MM.1S (cell line): Measurements from ENCODE around the gene HCST.

ENCODE experiments used
- DNase-seq: peaks from one replicate; pipeline ENCODE4 v3.0.0-alpha.2; 2015
- H2AFZ ChIP-seq: fragments of 300-600 bp; sonication (generic); 2 replicates; pipeline ENCODE4 v1.6.0; 2016; ENCODE audit warnings: antibody characterized with exemption, low read length
- H3F3A ChIP-seq: fragments of 300-600 bp; sonication (generic); 2 replicates; pipeline ENCODE4 v1.6.1; 2016; ENCODE audit warnings: mild to moderate bottlenecking, antibody characterized with exemption, low read length, moderate library complexity, mixed read lengths; ENCODE audit not compliant: insufficient read depth
- H3K27ac ChIP-seq: fragments of 300-600 bp; sonication (generic); 2 replicates; pipeline ENCODE4 v1.5.1; 2016; ENCODE audit warnings: mild to moderate bottlenecking, low read length
- H3K27me3 ChIP-seq: fragments of 300-600 bp; sonication (generic); replicated peaks from 2 replicates; pipeline ENCODE4 v1.6.0; 2016; ENCODE audit warnings: low read length; ENCODE audit not compliant: insufficient read depth
- H3K36me3 ChIP-seq: fragments of 300-600 bp; sonication (generic); replicated peaks from 2 replicates; pipeline ENCODE4 v1.6.1; 2016; ENCODE audit warnings: mild to moderate bottlenecking, low read length, mixed read lengths; ENCODE audit not compliant: insufficient read depth
- H3K4me1 ChIP-seq: fragments of 300-600 bp; sonication (generic); 2 replicates; pipeline ENCODE4 v1.6.1; 2016; ENCODE audit warnings: low read length, mixed read lengths
- H3K4me2 ChIP-seq: fragments of 300-600 bp; sonication (generic); 2 replicates; pipeline ENCODE4 v1.6.0; 2016; ENCODE audit warnings: low read depth, low read length
- H3K4me3 ChIP-seq: fragments of 300-600 bp; sonication (generic); 2 replicates; pipeline ENCODE4 v1.5.1; 2016; ENCODE audit warnings: low read length, mixed read lengths
- H3K79me2 ChIP-seq: fragments of 300-600 bp; sonication (generic); 2 replicates; pipeline ENCODE4 v1.6.1; 2016; ENCODE audit warnings: mixed run types, low read length, mixed read lengths
- H3K9ac ChIP-seq: fragments of 300-600 bp; sonication (generic); 2 replicates; pipeline ENCODE4 v1.6.1; 2016; ENCODE audit warnings: low read length, mixed read lengths
- H3K9me2 ChIP-seq: fragments of 300-600 bp; sonication (generic); replicated peaks from 2 replicates; pipeline ENCODE4 v1.6.1; 2016; ENCODE audit warnings: mild to moderate bottlenecking, low read length, mixed read lengths; ENCODE audit not compliant: insufficient read depth
- H3K9me3 ChIP-seq: fragments of 300-600 bp; sonication (generic); replicated peaks from 2 replicates; pipeline ENCODE4 v1.6.1; 2016; ENCODE audit warnings: mild to moderate bottlenecking, low read length, mixed read lengths; ENCODE audit not compliant: insufficient read depth
- H4K20me1 ChIP-seq: fragments of 300-600 bp; sonication (generic); 2 replicates; pipeline ENCODE4 v1.6.1; 2016; ENCODE audit warnings: mild to moderate bottlenecking, low read length, moderate library complexity, mixed read lengths; ENCODE audit not compliant: insufficient read depth
- EZH2 ChIP-seq: fragments of 300-600 bp; sonication (generic); optimal IDR thresholded peaks from 2 replicates; pipeline ENCODE3; 2017; ENCODE audit warnings: low read depth, mild to moderate bottlenecking, antibody characterized with exemption, low read length, mixed read lengths
- EZH2phosphoT487 ChIP-seq: fragments of 300-600 bp; sonication (generic); IDR thresholded peaks from 2 replicates; pipeline ENCODE4 v1.6.1; 2018; ENCODE audit warnings: antibody characterized with exemption, low read length
- TF ChIP-seq, protein P1 (sequence below): fragments of 300-600 bp; sonication (generic); IDR thresholded peaks from 2 replicates; pipeline ENCODE4 v1.5.1; 2016; ENCODE audit warnings: antibody characterized with exemption, low read length, mixed read lengths

HCST gene

DNA sequence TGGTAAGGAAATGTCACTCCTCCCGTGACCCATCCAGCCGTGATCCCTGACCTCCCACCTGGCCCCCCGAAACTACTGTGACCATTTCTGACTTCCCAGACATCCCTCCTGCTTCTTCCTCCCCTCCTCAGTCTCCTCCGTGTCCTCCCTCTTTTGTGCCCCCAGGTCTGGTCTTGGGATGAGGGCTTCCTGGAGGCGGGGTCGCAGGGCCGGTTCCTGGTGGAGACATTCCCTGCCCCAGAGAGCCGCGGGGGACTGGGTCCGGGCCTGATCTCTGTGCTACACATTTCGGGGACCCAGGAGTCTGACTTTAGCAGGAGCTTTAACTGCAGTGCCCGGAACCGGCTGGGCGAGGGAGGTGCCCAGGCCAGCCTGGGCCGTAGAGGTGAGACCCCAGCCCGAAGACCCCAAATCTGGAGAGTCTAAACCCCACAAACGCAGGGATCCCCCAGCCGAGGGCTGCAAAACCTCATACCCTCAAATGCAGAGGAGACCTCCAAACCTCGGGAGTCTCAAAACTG, 40.6 kb upstream of the HCST start:
- Histone ChIP-seq H3K27me3 (peaks cover 93% of the 10 kb centered on the region), H3K79me2 (no peaks in the 10 kb centered on the region), H2AFZ (no peak overlapping the region), H3K9ac (no peak overlapping the region), H3K4me1 (no peaks in the 10 kb centered on the region), H3F3A (no peaks in the 10 kb centered on the region), H3K9me3 (no peaks in the 10 kb centered on the region), H4K20me1 (no peaks in the 10 kb centered on the region), H3K36me3 (no peaks in the 10 kb centered on the region), H3K4me3 (no peak overlapping the region), H3K27ac (no peak overlapping the region), H3K9me2 (no peaks in the 10 kb centered on the region), H3K4me2 (no peak overlapping the region)
- no peak for DNase-seq
- TF ChIP-seq EZH2: no peak
- no peak for TF ChIP-seq EZH2phosphoT487
- TF ChIP-seq, protein P1, sequence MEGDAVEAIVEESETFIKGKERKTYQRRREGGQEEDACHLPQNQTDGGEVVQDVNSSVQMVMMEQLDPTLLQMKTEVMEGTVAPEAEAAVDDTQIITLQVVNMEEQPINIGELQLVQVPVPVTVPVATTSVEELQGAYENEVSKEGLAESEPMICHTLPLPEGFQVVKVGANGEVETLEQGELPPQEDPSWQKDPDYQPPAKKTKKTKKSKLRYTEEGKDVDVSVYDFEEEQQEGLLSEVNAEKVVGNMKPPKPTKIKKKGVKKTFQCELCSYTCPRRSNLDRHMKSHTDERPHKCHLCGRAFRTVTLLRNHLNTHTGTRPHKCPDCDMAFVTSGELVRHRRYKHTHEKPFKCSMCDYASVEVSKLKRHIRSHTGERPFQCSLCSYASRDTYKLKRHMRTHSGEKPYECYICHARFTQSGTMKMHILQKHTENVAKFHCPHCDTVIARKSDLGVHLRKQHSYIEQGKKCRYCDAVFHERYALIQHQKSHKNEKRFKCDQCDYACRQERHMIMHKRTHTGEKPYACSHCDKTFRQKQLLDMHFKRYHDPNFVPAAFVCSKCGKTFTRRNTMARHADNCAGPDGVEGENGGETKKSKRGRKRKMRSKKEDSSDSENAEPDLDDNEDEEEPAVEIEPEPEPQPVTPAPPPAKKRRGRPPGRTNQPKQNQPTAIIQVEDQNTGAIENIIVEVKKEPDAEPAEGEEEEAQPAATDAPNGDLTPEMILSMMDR: no peak

DNA sequence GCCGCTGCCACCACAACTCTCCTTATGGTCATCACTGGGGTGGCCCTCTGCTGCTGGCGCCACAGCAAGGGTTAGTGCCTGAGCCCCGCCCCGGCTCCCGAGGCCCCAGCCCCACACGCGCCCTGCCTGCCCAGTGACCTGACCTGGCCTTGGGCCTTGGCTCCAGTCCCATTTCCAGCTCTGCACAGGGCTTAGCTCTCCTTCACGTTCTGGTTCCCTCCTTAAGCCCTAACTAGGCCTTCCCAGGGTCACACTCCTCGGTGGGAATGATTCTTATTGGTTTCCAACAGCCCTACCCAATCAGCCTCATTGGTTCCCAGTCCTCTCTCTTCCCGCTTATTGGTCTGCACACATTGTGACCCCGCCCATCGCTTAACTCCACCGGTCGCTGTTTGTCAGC, 39.8 kb upstream of the HCST start:
- peaks cover 92% of the 10 kb centered on the region for H3K27me3 ChIP-seq
- TF ChIP-seq, protein P1: no peak
- TF ChIP-seq EZH2: no peak
- TF ChIP-seq EZH2phosphoT487: no peak

DNA sequence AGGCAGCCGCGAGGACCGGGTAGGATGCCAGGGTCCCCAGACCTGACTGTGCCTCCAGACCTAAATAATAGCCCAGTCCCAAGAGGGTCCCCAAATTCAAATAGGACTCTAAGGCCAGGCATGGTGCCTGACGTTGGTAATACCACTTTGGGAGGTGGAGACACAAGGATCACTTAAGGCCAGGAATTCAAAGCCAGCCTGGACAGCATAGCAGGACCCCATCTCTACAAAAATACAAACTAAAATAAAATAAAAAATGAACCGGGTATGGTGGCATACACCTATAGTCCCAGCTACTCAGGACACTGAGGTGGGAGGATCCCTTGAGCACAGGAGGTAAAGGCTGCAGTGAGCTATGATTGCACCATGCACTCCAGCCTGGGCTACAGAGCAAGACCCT, 39.3 kb upstream of the HCST start:
- TF ChIP-seq, protein P1: no peak
- no peak for TF ChIP-seq EZH2phosphoT487
- no peak for TF ChIP-seq EZH2
- Histone ChIP-seq H3K79me2 (no peaks in the 10 kb centered on the region), H3K36me3 (no peaks in the 10 kb centered on the region), H3K4me3 (no peak overlapping the region), H3K4me2 (no peak overlapping the region), H2AFZ (no peak overlapping the region), H3F3A (no peaks in the 10 kb centered on the region), H3K27me3 (peaks cover 92% of the 10 kb centered on the region), H3K27ac (no peak overlapping the region), H3K9ac (no peak overlapping the region), H3K4me1 (no peaks in the 10 kb centered on the region), H4K20me1 (no peaks in the 10 kb centered on the region), H3K9me2 (no peaks in the 10 kb centered on the region), H3K9me3 (no peaks in the 10 kb centered on the region)
- DNase-seq: no peak

More for the DNA sequence above, 39.8 kb upstream of the HCST start:
- no peaks in the 10 kb centered on the region for H3K4me1 ChIP-seq
- no peak overlapping the region for H3K4me2 ChIP-seq
- no peak overlapping the region for H3K4me3 ChIP-seq
- no peaks in the 10 kb centered on the region for H3K79me2 ChIP-seq
- H2AFZ ChIP-seq: no peak overlapping the region
- no peaks in the 10 kb centered on the region for H3F3A ChIP-seq
- H3K9me3 ChIP-seq: no peaks in the 10 kb centered on the region
- H3K27ac ChIP-seq: no peak overlapping the region
- H4K20me1 ChIP-seq: no peaks in the 10 kb centered on the region
- no peak overlapping the region for H3K9ac ChIP-seq
- H3K36me3 ChIP-seq: no peaks in the 10 kb centered on the region
- DNase-seq: no peak
- no peaks in the 10 kb centered on the region for H3K9me2 ChIP-seq
